NCI-H524 (cell line): ENCODE data around the gene SDK1.
"Not testable (repeated sequence)": the region's sequence is repeated elsewhere in the genome, so short reads cannot be mapped to it uniquely, and the experiment has no call there.

Experiments used
- DNase-seq, 2 experiments: peaks; one replicate each; lab custom pipeline; 2025; lab: John Stamatoyannopoulos, UW

SDK1 gene

DNA sequence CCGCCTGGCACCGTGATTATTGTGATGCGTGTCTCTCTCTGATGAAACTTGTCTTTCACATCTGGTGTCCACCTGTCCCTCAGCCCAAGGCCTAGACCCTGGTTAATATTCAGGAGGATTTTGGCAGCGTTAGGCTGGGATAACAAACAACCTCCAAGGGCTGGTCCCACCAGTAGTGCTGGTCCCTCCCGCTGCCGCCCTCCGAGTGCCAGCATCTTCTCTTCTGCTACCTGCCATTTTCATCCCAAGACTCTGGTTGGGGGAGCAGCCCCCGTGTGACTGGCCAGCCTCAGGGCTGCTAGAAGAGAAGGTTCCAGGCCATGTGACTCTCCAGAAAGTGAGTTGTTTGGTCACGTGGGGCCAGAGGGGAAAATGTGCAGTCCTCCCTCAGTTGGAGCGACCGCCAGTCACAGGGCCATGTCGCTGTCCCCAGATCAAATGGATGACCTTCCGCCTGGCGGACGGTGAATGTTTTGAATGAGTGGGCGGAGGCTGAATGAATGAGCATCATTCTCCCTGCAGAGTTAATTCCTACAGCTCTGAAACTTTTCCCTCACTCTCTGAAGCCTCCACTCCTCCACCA, 901.2 kb downstream of the SDK1 start:
- DNase-seq, result no peak

DNA sequence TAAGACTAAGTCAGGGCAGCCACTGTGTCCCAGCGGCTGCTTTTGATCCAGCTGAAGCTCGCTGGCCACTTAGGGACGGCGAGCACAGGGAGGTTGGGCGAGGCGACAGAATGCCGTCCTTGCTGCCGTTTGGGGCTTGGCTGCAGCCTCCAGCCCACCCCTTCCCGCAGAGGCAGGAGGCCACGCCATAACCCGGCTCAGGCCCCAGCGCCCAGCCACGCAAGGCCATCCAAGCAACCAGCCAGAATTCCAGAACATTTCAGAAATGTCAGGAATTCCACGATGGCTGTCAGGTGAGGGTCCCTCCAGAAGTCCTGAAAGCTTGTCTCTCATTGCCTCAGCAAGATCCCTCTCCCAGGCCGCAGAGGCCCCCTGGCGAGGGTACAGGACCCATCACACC, 901.9 kb downstream of the SDK1 start:
- DNase-seq, result no peak

DNA sequence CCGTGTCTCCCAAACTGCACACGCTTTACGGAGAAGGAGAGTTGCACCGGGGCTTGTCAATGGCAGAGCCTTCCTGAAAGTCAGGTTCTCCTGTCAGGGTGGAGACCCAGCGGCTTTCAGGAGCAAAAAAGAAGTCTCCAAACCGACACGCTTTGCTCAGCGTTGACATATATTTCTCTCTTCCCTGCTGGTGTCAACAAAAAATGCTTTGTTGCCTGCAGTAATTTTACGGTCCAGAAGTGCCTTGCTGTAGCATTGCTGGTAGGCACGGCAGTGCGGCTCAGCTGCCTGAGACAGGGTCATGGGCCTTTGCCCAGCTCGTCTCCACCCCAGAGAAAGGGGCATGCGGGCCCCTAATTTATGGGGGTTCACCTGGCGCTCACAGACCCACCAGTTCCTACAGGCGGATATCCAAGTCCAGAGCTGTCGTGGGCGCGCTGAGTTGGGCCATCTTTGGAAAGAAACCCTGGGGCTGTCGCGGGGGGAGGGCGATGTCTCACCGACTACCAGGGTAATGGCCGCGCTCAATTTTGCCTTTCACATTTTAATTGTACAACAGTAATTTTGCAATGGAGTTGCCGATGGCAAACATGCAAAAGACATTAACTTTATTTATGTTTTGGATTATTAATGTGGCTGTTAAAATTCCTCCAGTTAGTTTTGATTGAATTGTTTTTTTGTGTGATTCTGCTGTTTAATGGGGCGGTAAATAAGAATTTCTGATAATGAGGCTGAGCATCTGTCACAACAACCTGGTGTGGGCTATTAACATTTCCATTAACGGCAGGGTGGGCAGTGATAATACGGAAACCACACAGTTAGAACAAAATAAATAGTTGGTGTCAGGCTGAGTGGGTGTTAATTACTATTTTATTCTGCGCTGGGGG, 902.8 kb downstream of the SDK1 start:
- peak in 1 of 2 experiments; percentile 20 for DNase-seq

DNA sequence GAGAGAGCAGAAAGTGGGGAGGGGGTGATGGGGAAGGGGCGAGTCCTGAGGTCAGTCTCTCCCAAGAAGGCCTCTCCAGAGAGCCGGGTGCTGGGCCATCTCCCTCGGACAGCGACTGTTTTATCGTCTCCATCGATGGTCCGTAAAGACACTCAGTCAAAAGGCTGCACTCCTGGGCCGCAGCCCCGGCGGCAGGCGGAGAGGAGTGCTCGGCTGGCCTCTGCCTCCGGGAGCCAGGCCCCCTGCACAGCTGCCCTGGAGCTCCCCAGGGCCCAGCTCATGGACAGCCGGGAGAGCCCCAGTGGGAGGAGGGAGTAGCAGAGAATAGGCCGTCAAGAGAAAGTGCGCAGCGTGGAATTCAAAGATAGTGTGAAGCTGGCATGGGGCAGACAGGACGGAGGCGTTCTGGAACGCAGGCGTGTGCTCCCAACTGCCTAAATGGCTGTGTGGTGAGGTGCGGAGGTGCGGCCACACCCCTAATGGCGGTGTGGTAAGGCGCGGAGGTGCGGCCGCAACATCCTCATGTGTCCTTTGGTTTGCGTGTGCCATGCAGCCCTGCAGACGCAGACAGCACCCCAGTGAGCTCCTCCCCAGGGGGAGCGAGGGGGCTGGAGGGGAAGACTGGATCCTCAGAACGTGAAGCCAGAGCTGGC, 903.6 kb downstream of the SDK1 start:
- DNase-seq, result peak in 1 of 2 experiments; percentile 17

DNA sequence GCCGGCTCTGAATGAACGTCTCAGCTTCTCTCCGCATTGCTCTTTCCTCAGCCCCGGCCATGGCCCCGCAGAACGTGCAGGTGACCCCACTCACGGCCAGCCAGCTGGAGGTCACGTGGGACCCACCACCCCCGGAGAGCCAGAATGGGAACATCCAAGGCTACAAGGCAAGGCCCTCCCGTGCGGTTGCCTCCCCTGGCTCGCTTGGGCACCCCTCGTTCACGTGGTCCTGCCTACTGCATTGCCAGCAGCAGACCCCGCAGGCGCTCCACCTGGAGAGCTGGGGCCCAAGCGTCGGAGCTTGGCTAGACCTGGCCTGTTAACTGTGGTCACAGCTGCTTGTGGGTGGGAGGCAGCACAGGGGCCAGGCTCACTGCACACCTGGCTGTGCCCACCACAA, 904.8 kb downstream of the SDK1 start:
- no peak for DNase-seq

DNA sequence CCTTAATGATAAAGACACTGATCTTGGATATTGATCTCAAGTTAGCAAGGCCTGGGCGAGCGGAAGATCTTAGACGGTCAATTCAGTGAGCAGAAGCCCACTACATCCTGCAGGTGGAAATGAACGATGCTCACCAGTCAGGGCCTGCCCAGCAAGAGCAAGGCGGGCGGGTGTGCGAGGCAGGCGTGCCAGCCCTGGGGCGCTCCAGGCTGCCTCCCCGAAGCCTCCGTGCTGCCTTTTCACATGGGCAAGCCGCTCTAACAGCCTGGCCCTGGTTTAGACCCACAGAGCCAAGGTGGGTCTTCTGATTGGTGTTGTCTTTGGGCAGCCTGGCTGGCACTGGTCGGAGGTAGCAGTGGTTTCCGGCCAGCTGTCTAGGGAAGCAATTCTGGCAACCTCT, 906.0 kb downstream of the SDK1 start:
- no peak for DNase-seq

DNA sequence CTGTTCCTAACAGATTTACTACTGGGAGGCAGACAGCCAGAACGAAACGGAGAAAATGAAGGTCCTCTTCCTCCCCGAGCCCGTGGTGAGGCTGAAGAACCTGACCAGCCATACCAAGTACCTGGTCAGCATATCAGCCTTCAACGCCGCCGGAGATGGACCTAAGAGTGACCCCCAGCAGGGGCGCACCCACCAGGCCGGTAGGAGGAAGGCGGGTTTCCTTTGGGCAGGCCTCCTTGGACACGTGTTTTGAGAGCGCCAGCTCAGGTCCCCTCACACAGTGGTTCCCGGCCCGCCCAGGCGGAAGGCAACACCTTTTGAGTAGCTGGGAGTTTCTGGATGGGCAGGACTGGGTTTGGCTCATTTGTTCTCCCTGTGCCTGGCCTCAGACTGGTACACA, 907.0 kb downstream of the SDK1 start:
- no peak for DNase-seq

DNA sequence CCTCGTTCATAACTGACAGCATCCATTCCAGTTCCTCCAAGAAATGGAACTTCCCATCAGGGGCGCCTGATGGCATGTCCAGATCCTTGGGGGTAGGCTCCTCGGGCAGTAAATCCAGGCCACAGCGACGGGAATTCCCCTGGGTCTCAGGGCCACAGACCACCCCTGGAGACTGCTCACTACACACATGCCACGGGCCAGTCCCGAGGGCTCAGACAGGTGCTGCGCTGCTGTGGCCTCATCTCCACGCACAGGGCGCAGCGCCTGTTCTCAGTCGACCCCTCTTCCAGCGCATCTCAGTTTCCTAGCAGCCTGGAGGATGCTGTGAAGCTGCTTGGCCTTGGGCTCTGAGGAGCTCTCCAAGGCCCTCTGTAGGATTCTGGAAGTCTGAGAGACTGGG, 907.5 kb downstream of the SDK1 start:
- DNase-seq, result no peak

DNA sequence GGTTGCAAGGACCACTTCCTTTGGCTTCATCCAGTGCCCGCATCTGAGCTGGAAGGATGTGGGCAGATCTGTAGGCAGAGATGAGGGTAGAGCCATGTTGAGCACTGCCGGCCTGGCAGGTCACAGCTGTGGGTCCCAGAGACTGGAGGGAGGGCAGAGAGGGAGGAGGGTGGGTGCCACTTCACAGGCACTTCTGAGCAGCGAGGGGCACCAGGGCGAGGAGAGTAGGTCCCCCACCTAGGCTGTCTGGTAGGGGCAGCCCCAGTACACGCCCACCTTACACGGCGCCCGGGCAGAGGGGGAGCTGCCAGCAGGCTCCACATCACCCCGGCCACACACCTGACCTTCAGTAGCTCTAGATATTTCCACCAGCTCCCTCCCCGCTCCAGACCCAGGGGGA, 908.1 kb downstream of the SDK1 start:
- DNase-seq, result no peak

DNA sequence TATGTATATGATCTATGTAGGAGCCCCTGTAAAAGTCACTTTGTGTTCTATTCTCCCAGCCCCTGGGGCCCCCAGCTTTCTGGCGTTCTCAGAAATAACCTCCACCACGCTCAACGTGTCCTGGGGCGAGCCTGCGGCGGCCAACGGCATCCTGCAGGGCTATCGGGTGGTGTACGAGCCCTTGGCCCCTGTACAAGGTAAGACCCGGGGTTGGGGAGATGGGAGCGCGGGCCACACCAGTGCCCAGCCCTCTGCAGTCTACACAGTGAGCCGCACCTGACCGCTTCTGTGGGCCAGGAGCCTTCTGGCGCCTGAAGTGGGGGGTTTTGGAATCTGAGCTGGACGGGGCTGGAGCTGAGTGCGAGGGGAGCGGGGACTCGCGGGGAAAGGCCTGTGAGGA, 908.9 kb downstream of the SDK1 start:
- no peak for DNase-seq

DNA sequence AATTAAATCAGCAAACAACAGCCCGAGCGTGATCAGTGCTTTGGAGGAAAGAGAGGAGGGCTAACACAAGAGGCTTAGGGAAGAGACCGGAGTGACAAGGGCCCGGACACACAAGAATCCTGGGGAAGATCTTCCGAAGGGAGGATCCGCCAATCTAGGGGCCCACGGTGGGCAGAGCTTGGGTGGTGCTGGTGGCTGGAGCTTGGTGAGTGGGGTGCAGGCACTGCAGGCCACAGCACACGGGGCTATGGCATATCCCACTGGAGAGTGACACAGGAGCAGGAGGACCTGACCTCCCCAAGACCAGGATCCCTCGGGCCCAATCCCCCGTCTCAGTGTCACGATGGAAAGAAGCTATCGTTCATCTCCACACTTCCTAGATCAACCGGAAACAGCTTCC, 909.8 kb downstream of the SDK1 start:
- no peak for DNase-seq

DNA sequence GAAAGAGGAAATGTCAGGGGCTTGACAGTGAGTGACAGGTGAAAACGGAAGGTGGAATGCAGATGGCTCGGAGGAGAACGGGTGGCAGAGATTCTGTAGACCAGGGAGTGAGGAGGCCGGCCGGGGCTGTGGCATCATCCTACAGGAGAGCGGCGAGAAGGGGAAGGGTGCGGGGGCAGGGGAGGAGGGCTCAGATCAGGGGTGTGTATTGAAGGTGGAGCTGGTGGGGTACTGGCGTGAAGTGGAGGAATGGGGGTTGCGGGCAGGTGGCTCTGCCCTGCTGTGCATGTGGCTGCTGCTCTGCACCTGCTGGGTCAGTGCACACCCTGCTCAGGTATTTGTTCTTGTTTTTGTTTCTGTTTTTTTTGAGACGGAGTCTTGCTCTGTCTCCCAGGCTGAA, 910.2 kb downstream of the SDK1 start:
- no peak for DNase-seq

DNA sequence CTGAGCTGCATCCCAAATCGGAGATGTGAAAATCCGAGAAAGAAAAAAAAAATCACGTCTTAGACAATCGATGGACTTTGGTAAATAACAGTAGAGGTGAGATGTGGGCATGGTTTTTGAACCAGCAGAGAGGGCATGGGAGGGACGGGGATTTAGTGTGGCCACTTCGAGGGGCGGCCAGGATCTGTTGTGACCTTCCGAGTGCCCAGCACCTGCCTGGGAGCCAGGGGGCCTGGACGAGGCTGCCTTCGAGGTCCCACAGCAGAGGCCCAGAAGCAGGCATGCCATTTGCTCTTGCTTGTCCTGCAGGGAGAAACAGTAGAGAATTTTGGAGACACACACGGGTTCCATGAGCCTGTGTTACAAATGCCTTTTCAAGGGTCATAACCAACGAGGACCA, 911.3 kb downstream of the SDK1 start:
- DNase-seq, result no peak

DNA sequence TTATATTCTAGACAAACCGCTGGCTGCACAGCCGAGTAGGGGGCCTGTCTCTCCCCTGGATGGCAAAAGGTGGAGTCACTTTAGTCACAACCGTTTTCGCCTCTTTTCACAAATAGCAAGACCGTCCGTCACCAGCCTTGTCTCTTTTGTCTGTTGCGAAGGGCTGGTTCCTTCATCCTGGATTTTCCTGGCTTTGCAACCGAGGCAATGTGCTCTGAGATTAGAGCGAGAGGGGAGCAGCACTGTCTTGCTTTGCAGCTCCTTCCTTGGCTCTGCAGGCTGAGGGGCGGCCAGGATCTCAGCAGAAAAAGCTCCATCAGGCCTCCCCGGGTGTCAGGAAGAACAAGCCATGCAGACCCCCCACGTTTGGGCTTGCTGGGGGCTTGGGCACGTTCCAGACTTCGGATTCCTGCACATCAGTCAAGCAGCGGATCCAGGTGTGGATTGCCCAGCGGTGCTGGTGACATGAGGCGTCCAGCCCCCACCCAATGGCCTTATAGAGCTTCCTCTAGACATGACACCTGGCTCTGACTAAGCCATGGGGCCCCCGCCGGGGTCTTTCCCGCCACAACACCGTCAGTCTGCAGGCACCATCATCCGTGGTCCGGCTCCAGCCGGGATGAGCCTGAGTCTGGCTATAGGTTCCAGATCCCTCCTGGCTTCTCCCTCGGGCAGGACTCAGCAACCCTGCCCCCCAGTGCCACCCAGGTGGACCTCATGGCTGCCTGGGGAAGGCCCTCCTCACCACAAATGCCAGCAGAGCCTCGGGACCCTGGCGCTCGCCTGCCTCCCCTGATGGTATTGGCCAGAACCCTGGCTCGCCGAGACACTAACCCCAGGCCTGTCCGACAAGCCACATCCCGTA, 913.5 kb downstream of the SDK1 start:
- no peak for DNase-seq

DNA sequence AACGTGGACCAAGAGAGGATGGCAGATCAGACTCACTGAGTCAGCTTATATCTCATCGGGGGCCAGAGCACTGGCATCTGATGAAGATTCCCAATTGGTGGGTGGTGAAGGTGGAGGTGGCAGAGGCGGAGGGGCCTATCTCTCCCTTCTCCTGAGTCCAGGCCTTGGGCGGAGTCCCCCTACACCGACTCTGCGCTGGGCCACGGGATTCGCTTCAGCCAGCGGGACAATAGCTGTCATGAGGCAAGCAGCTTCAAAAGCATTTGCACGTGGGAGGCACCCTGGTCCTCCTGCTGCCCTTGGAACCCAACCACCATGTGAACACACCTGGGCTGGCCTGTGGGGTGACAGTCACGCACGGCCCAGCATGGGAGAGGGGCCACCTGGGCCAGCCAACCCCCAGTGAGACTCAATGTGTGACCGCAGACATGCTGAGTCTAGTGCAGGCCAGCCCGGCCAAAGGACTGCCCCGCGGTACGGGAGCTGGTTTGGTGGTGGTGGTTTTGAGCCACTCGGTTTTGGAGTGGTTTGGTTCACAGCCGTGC, 914.2 kb downstream of the SDK1 start:
- no peak for DNase-seq

DNA sequence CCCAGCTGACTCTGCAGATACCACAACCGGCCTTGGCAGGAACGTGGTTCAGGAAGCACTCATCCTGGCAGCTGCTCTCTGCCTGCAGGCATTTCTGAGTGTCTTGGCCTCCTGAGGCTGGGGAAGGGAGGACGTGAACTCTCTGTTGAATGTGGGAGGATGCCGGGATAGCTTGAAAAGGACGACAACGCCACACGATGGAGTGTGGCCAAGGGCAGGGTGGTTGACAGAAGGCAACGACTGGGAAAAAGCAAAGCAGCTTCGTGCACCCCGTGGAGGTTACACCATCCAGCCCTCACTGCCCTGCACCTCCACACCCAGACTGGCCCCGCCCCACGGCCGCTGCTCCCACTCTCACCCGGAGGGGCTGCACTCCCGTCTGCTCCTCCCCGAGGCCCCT, 915.0 kb downstream of the SDK1 start:
- DNase-seq, result no peak

DNA sequence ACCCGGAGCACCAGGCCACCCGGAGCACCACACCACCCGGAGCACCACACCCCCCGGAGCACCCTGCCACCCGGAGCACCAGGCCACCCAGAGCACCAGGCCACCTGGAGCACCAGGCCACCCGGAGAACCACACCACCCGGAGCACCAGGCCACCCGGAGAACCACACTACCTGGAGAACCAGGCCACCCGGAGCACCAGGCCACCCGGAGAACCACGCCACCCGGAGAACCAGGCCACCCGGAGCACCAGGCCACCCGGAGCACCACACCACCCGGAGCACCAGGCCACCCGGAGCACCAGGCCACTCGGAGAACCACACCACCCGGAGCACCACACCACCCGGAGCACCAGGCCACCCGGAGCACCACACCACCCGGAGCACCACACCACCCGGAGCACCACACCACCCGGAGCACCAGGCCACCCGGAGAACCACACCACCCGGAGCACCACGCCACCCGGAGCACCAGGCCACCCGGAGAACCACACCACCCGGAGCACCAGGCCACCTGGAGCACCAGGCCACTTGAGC, 916.1 kb downstream of the SDK1 start:
- not testable (repeated sequence) for DNase-seq

DNA sequence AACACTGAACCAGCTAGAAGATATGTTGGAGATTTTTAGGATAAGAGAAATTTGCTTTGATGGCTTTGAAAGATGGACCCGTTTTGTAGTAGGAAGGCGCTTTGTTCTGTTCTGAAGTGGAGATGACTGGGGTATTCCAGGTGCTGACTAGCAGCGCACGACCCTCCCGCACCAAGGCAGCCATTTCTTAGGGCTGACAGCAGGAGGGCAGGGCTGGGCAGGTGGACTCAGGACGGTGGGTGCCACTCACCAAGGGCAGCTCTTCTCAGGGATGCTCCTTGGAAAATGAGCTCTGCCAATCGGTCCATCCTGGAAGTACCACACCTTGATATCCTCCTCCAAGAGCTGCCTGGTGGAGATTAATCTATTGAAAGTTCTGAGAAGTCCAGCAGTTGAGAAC, 917.4 kb downstream of the SDK1 start:
- DNase-seq, result no peak

DNA sequence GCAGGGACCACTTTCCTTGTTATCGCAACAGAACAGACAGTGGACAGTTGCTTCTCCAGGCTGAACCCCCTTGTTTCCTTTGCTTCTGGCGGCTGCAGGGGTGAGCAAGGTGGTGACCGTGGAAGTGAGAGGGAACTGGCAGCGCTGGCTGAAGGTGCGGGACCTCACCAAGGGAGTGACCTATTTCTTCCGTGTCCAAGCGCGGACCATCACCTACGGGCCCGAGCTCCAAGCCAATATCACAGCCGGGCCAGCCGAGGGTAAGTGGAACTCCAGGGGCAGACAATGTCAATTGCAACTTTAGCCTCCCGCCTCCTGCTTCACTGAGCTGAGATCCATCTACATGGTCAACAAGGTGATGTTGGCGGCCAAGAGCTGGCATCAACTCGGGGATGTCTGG, 919.0 kb downstream of the SDK1 start:
- no peak for DNase-seq

DNA sequence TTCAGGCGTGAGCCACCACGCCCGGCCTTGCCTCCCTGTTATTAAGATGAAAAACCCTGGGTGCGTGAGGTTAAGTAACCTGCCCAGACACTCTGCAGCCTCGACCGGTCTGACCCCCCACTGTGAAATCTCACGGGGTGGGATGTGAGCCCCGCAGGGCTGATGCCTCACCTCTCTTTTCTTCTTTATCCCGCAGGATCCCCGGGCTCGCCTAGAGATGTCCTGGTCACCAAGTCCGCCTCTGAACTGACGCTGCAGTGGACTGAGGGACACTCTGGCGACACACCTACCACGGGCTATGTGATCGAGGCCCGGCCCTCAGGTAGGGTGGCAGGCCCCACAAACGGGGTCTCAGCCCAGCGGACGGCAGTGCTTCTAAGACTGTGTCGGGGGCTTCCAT, 920.0 kb downstream of the SDK1 start:
- DNase-seq, result no peak

DNA sequence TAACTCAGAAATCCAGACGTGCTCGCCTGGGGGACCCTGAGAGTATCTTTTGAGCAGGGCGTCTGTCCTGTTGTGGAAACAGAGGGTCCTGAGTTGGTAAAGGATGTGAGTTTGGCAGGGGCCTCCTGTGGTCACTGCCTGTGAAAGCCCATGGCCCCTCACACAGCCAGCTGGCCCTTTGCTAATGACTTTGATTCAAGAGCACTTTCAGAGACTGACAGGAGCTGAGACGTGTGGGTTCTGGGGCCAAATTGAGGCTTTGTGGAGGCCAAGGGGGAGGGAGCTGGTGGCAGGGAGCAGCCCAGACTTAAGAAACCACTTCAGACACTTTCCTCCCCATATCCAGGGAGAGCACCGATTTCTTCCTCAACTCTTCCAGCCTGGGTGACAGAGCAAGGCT, 921.6 kb downstream of the SDK1 start:
- peak in 1 of 2 experiments; percentile 14 for DNase-seq

DNA sequence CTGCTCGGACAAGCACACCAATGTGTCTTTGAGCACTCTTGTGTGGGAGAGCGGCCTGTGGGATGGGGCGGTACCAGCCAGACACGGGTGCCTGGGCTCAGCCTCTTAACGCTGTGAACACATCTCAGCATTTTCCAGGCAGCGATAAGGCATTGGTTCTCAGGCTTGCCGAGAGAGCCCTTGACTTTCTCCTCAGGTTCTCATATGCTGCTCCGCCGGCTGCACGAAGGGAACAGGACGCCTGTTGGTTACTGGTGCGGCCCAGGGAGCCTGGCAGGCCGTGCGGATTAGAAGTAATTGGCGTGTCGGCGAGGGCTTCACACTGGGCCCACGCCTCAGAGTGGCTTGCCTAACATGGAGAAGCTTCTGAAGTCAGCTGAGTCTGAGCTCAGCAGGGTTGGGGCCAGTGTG, 924.3 kb downstream of the SDK1 start:
- no peak for DNase-seq
